Left renal cortex interstitium (tissue), 4 donors: ENCODE data around the gene TRABD2B. TPM values are rescaled to one million over a fixed set of nuclear protein-coding genes. Genes with fewer than 3 reads are reported as not detected.

Source experiments
- DNase-seq, 4 donors: peaks; one replicate each; pipeline ENCODE4 v3.0.0-alpha.2; 2013; ENCODE audit warnings: low read depth in 4 of 4, low spot score in 2 of 4, missing footprints in 1 of 4
- polyA plus RNA-seq, 4 donors: library from polyadenylated mRNA; unstranded; fragments of 120-200 nt; gene quantifications; one replicate each; pipeline ENCODE4 v1.2.1, GENCODE V29; 2013; ENCODE audit not compliant: insufficient read length in 4 of 4

Gene TRABD2B
- polyA plus RNA-seq, 4 donors: 13.9 to 29.5 (median 23.1) TPM

- DNase-seq: no peak
Measured at GRCh38 chr1:47859092-47859743, 138.0 kb downstream of the TRABD2B start.

DNA sequence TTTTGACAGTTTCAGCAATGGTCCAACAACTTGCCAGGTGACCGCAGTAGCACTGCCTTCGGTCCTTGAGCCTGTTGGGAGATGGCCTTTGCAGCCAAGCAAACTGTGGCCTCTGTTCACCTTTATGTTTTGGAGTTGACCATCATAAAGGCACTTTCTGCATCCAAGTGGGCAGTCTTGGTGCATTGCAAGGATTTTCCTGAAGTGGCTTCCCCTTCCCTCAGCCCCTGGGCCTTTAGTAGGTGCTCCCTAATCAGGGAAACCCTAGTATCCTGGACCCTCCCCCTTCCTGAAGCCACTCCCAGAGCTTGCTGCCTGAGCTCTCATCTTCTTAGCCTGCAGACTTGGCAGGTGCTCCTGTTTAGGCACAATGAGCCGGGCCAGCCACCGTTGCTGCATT, 140.2 kb downstream of the TRABD2B start:
- no peak for DNase-seq

- no peak for DNase-seq
Measured at GRCh38 chr1:47855230-47855629, 142.0 kb downstream of the TRABD2B start.

DNA sequence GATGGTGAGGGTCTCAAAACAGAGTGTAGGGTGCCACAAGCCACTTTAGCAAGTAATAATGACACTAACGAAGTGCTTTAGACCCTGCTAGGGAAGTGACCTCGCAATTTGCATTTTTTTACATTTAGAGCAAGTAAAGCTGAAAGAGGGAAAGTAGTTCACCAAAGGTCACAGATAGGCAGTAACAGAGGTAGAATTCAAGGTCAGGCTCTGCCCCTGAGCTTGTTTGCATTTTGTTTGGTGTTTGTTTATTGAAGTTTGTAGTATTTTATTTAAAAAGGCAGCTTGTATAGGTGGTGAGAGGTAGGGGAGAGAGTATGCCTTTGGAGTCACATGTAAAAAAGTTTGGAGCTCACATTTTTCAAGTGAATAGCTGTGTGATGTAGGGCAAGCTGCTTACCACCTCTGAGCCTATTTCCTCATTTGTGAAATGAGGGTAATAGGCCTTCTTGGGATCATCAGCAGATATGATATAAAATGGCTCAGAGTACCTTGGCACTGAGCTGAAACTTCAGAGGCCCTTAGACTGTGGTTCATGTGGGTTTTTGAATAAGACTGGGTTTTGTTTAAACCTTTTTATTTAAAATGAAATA, 142.5 kb downstream of the TRABD2B start:
- DNase-seq: no peak

- DNase-seq: no peak
Measured at GRCh38 chr1:47853852-47854251, 143.3 kb downstream of the TRABD2B start.

- no peak for DNase-seq
Measured at GRCh38 chr1:47853059-47853458, 144.1 kb downstream of the TRABD2B start.

DNA sequence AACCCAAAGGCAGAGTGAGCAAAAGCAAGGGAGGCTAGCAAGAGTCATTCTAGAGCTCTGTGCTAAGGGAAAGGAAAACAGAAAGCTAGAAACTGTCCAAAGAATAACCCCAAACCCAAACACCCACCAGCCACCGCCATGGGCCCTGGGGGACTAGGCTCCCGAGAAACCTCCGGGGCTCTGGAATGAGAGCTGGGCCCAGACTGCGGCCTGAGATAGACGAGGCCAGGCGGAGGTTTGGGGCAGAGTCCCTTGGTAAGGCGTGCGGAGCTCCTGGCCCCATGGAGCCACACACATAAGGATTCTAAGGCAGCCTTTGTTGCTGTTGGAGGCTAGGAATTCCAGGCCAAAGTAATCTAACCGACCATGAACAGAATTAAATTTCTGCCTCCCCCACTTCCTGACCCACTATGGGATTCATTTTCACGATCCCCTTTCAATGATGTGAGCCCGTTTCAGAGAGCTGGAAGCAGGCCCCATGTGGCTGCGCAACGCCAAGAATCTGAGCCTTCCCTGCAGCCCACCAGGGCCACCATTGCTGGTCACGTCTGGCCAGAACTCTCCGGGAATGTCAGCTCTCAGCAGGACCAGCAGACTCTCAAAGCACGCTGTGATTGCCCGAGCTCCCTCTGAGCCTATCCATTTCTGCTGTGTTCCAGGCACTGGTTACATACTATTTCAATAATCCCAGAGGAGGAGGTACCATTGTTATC, 145.0 kb downstream of the TRABD2B start:
- no peak for DNase-seq

DNA sequence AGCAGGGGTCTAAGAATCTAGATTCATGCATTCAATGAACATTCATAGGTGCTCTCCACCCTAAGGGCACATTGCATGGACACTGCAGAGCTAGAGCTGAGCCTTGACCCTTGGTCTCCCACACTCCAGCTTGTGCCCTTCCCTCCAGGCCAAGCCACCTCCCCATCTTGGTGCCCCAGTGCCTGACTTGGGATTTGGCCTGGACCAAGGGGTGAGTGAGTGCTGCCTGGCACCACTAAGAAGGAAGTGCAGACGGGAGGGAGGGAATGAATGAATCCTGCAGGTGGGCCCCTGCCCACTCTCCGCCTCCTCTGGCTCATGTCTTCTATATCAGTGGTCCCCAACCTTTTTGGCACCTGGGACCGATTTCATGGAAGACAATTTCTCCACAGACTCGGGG, 146.7 kb downstream of the TRABD2B start:
- no peak for DNase-seq

GRCh38 chr1:47849591-47850261, 147.5 kb downstream of the TRABD2B start:
- no peak for DNase-seq

- DNase-seq: no peak
Measured at GRCh38 chr1:47849005-47849521, 148.1 kb downstream of the TRABD2B start.

DNA sequence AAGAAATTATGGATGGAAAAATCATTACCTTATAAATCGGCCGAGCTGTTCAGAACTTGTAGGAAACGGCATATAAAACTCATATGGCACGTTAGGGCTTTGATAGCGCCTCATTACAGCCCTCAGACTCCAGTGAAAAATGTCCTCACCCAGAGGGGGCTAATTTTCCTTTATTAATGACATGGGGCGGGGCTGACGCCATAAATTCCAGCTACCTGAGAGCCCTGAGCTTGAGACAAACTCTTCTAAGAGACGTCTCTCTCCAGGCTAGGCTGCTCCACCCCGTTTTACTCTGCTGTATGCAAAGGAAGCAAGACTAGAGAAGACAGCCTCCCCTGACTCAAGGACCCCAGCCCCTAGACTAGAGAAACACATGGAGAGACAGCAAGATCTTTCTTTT, 149.4 kb downstream of the TRABD2B start:
- no peak for DNase-seq

GRCh38 chr1:47844558-47844955, 152.6 kb downstream of the TRABD2B start:
- no peak for DNase-seq

DNA sequence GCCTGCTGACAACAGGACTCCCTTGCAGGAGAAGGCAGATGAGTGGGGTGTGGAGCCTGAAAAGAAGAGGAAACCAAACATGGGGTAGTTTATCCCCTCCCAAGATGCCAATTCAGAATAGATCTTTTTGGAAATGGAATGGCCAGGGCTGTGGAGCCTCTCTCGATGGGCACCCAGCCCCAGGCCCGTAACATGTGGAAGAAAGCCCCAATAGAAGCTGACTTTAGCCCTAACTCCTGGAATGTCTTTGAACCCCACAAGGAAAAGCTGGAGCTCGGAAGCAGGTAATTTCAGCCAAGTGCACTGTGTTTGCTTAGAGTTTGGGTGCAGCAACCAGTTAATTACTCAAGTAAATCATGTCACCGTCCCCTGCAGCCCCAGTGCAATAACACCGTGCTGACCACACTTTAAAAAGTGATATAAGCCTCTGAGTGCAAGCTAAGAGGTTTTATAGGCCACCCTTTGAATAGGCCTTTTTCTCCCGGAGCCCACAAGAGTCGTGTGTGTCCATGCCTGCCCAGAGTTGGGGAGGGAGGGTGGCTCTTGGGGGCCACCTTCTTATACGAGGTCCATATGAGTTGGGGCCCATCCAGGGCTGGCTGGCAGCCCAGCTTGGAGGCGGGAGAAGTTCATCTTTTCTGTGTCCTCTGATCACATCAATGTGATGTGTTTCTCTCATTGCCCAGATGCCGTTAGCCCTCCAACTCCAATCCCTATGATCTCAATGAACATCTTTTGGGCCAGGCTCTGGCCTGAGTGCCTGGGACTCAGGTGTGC, 153.2 kb downstream of the TRABD2B start:
- DNase-seq: peak in 3 of 4 donors; percentile 40 to 58 (median 41)

GRCh38 chr1:47843059-47843458, 154.1 kb downstream of the TRABD2B start:
- DNase-seq: no peak

GRCh38 chr1:47842228-47842919, 154.8 kb downstream of the TRABD2B start:
- no peak for DNase-seq

- DNase-seq: no peak
Measured at GRCh38 chr1:47841356-47841755, 155.8 kb downstream of the TRABD2B start.

- DNase-seq: no peak
Measured at GRCh38 chr1:47840393-47841190, 156.6 kb downstream of the TRABD2B start.

DNA sequence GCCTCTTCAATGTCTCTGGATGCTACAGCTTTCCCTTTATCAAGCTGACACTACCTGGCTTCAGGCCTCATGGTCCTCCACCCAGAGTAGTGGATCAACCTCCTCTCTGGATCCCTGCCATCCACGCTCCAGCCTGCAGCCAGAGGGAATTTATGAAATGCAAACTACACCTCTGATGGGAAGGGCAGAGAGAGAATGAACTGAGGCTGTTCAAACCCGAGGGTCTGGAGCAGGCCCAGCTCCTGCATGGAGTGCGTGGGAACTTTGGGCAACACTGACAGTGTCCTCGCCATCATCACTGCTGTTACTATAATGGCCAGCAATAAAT, 157.8 kb downstream of the TRABD2B start:
- DNase-seq: no peak
